ENCODE results near the gene ATP8B1. TPM values are rescaled to one million over a fixed set of nuclear protein-coding genes. Genes with fewer than 3 reads are reported as not detected.

Gene ATP8B1
- total RNA-seq, 1 experiment from 2014 or later: 62.3 TPM

GRCh38 chr18:57668021-57668420 is 135.1 kb downstream of the ATP8B1 start:
- Mint-ChIP-seq H3K9me3 (ENCODE audit: low read depth, unreplicated experiment) (no peaks in the 10 kb centered on the region), H3K4me1 (ENCODE audit: low read depth, unreplicated experiment) (no peaks in the 10 kb centered on the region), H3K36me3 (ENCODE audit: insufficient read depth, unreplicated experiment) (peaks cover 53% of the 10 kb centered on the region), H3K4me3 (ENCODE audit: low read depth, unreplicated experiment) (no peak overlapping the region), H3K27ac (ENCODE audit: unreplicated experiment) (no peak overlapping the region), H3K27me3 (ENCODE audit: unreplicated experiment) (no peaks in the 10 kb centered on the region)
- BruUV-seq (replicated peaks): no TSS peak
- DNase-seq: no peak
- TF ChIP-seq CTCF (IDR thresholded peaks at IDR 0.05; ENCODE audit: unreplicated experiment): no peak
- CTCF ChIA-PET: no interaction called here
- intact Hi-C loops (cut with micrococcal nuclease; ENCODE audit: unreplicated experiment): no loop called here

- no TSS peak for BruUV-seq (replicated peaks)
- H3K4me1 Mint-ChIP-seq (ENCODE audit: low read depth, unreplicated experiment): no peaks in the 10 kb centered on the region
- CTCF ChIA-PET: no interaction called here
Observed at GRCh38 chr18:57666818-57667497, 136.2 kb downstream of the ATP8B1 start.

GRCh38 chr18:57664568-57665165 is 138.4 kb downstream of the ATP8B1 start:
- H3K36me3 Mint-ChIP-seq (ENCODE audit: insufficient read depth, unreplicated experiment): peaks cover 48% of the 10 kb centered on the region
- CTCF ChIA-PET: no interaction called here
- no peaks in the 10 kb centered on the region for H3K4me1 Mint-ChIP-seq (ENCODE audit: low read depth, unreplicated experiment)
- TF ChIP-seq CTCF (IDR thresholded peaks at IDR 0.05; ENCODE audit: unreplicated experiment): no peak
- H3K4me3 Mint-ChIP-seq (ENCODE audit: low read depth, unreplicated experiment): no peak overlapping the region
- DNase-seq: no peak
- H3K27me3 Mint-ChIP-seq (ENCODE audit: unreplicated experiment): no peaks in the 10 kb centered on the region
- H3K9me3 Mint-ChIP-seq (ENCODE audit: low read depth, unreplicated experiment): no peaks in the 10 kb centered on the region
- intact Hi-C loops (cut with micrococcal nuclease; ENCODE audit: unreplicated experiment): no loop called here
- H3K27ac Mint-ChIP-seq (ENCODE audit: unreplicated experiment): no peak overlapping the region
- BruUV-seq (replicated peaks): no TSS peak

More at GRCh38 chr18:57666818-57667497, 136.2 kb downstream of the ATP8B1 start:
- Mint-ChIP-seq H3K4me3 (ENCODE audit: low read depth, unreplicated experiment) (no peak overlapping the region), H3K27ac (ENCODE audit: unreplicated experiment) (no peak overlapping the region), H3K27me3 (ENCODE audit: unreplicated experiment) (no peaks in the 10 kb centered on the region), H3K9me3 (ENCODE audit: low read depth, unreplicated experiment) (no peaks in the 10 kb centered on the region), H3K36me3 (ENCODE audit: insufficient read depth, unreplicated experiment) (peaks cover 50% of the 10 kb centered on the region)
- intact Hi-C loops (cut with micrococcal nuclease; ENCODE audit: unreplicated experiment): no loop called here
- TF ChIP-seq CTCF (IDR thresholded peaks at IDR 0.05; ENCODE audit: unreplicated experiment): no peak
- no peak for DNase-seq

- Mint-ChIP-seq H3K27me3 (ENCODE audit: unreplicated experiment) (no peaks in the 10 kb centered on the region), H3K4me3 (ENCODE audit: low read depth, unreplicated experiment) (no peak overlapping the region), H3K36me3 (ENCODE audit: insufficient read depth, unreplicated experiment) (peaks cover 59% of the 10 kb centered on the region), H3K9me3 (ENCODE audit: low read depth, unreplicated experiment) (no peaks in the 10 kb centered on the region), H3K27ac (ENCODE audit: unreplicated experiment) (no peak overlapping the region), H3K4me1 (ENCODE audit: low read depth, unreplicated experiment) (no peaks in the 10 kb centered on the region)
- BruUV-seq (replicated peaks): no TSS peak
- CTCF ChIA-PET: no interaction called here
- intact Hi-C loops (cut with micrococcal nuclease; ENCODE audit: unreplicated experiment): no loop called here
- no peak for TF ChIP-seq CTCF (IDR thresholded peaks at IDR 0.05; ENCODE audit: unreplicated experiment)
- DNase-seq: no peak
Observed at GRCh38 chr18:57660961-57661360, 142.2 kb downstream of the ATP8B1 start.
